LNCAP (cell line): Measurements from ENCODE around the gene ELMO3.

Experiments used
- TF ChIP-seq, protein P1 (sequence below): fragments of 450-650 bp; IDR thresholded peaks from 2 replicates; pipeline ENCODE4 v1.5.1; 2017; ENCODE audit warnings: mild to moderate bottlenecking

Gene ELMO3

DNA sequence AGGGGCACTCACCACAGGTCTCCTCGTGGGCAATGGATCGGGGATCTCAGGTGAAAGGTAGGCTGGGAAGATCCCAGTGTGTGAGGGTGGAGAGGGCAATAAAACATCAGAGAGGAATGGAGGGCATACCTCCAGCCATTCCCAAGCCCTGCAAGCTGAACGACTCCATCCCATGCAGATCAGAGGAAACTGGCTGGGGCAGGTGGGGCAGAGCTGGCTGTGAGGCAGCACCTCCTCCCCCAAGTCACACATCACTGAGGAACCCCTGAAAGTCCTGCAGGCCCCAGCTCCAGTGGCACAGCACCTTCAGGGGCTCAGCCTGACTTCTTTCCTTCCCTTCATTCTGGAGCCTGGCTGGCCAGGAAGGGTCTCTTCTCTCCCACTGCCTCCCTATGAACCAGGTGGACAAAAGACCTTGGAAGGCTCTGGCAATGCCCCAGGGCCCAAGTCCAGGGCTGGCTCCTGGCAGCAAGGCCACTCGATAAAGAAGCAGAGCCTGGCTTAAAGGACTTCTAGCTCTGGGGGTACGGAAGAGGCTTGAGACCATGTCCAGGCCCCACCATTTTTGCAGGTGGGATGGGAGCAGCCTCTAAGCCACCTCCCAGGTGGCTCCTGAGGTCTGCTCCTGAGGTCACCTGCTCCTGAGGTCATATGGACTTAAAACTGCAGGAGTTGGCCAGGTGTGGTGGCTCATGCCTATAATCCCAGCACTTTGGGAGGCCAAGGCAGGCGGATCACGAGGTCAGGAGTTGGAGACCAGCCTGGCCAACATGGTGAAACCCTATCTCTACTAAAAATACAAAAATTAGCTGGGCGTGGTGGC is 14.5 kb downstream of the ELMO3 start:
- TF ChIP-seq, protein P1, sequence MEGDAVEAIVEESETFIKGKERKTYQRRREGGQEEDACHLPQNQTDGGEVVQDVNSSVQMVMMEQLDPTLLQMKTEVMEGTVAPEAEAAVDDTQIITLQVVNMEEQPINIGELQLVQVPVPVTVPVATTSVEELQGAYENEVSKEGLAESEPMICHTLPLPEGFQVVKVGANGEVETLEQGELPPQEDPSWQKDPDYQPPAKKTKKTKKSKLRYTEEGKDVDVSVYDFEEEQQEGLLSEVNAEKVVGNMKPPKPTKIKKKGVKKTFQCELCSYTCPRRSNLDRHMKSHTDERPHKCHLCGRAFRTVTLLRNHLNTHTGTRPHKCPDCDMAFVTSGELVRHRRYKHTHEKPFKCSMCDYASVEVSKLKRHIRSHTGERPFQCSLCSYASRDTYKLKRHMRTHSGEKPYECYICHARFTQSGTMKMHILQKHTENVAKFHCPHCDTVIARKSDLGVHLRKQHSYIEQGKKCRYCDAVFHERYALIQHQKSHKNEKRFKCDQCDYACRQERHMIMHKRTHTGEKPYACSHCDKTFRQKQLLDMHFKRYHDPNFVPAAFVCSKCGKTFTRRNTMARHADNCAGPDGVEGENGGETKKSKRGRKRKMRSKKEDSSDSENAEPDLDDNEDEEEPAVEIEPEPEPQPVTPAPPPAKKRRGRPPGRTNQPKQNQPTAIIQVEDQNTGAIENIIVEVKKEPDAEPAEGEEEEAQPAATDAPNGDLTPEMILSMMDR, result no peak

GRCh38 chr16:67215706-67216105 is 16.8 kb downstream of the ELMO3 start:
- TF ChIP-seq, protein P1, result no peak

DNA sequence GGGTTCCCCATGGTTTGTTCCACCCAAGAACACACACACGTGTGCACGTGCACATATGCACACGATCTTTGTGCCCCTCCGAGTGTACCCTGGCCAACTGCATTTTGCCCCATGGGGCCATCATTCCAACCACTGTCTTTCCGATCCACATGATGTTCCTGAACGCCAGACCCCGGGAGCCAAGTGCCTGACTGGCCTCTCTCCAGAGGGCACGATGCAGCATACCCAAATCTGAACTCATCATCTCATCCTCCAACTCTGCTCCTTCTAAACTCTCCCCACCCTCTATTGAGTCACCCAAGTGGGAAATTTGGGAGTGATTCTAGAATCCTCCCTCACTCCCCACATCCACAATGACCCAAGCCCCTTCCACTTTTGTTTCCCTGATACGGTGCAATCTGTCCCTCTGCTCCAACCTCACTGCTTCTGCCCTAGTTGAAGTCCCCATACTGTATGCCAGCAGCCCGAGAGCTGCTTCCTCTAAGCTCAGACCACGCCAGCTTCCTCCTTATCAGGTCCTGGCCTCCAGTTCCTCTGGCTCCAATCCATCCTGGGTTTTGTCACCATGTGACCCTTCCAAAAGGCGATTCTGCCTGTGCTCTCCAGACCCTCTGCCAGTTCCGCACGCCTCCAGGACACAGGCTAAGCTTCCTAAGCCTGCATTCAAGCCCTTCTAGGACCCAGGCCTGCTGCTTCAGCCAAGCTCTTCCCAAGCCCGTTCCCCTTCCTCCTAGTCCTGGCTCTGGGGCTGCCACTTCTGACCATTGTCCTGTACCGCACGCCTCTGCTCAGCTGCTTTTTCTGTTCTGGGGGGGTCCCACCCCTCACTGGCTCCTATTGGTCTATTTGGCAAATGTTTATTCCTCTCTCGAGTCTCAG is 17.9 kb downstream of the ELMO3 start:
- TF ChIP-seq, protein P1, result no peak

DNA sequence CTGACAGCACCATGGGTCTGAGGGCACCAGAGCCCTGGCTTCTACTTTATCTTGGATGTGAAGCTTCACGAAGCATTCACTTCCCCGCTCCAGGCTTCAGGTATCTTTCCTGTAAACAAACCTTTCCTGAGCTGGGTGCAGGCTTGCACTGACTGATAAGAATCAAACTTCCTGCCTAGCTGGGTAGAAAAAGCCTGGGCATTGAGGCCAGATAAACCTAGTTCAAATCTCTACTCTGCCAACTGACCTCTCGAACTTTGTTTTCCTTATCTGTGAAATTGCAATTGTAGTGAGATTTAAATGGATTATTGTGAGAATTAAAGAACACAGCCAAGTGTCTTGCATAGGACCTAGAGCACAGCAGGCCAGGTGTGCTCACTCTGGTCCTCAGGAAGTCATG is 25.1 kb downstream of the ELMO3 start:
- TF ChIP-seq, protein P1, result no peak

DNA sequence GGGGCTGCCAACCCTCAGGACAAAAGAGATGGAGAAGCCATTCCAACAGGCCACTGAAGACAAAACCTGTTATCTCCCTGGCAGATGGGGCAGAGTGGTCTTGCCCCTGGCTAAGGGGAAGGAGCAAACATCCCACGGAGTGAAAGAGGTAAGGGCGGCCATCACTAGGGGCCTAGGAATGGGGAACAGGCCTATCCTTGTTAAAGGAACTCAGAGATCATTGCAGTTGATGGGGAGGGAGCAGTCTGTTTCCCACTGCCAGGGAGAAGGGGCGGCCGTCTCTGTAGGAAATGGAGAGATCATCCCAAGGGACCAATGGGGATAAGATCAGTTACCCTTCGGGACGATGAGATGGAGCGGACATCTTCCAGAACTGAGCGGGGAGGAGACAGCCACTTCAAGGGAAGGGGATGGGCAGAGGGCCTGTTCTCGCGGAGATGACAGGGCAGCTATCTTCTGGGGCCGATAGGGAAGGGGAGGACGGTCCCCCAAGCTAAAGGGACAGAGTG is 27.4 kb downstream of the ELMO3 start:
- TF ChIP-seq, protein P1, result no peak

DNA sequence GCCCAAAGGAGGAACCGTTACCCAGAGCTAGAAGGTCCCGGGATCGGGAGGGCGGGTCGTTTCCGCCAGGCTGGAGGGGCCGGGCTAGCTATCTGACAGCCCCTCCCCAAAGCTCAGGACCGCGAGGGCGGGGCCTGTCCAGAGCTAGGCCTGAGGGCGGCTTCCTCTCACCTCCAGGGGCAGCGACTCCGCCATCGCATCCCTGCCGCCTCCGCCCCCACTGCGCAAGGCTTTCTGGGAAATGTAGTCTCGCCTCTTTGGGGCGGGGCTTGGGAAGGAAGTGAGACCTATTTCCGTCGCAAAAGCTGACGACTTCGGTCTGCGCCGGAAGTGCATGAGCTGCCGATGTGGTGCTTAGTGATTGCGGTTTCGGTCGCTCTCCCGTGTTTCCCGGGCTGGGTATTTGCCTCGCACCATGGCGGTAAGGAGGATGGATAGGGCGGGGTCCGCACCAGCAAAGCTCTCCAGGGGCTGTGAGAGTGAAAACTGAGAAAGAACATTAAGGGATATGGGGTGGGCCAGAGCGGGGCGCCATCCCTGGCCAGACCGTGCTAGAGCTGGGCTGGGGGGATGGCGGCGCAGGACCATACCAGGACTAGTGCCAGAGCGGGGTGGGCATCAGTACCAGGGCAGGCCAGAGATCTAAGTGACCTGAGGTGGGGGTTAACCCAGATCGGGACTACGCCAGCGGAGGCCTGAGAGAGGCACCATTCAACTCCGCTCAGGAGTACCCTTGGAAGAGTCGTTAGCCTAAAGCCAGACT is 28.1 kb downstream of the ELMO3 start, which contains the start of gene TMEM208:
Gene TMEM208, plus strand, starts transcription at position 327 of the 763 bp plus-strand sequence. Its CDS starts 89 bp downstream, at position 416.
- TF ChIP-seq, protein P1, result no peak

DNA sequence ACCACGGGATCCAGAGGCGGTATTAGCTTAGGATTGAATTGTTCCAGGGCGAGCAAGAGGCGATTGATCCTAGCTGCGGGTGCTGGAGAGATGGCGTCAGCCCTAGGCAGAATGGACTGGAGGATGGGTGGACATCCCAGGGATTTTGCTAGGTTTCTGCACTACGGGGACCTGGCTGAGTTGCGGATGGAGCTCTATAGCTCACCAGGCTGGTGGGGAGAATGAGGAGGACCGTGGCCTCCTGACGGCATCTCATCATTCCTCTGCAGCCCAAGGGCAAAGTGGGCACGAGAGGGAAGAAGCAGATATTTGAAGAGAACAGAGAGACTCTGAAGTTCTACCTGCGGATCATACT is 28.6 kb downstream of the ELMO3 start:
- TF ChIP-seq, protein P1, result no peak
